Right lobe of liver (tissue), 4 donors: ENCODE data around the gene POT1.
A peak's percentile ranks its signal among the peaks of the same experiment; 100 is the strongest.

ENCODE experiments used
- CTCF ChIP-seq, 4 donors: fragments of 200-600 bp in 3 of 4; fragments of 450-650 bp in 1 of 4; IDR thresholded peaks; one replicate each; pipeline versions ENCODE4 v1.5.1 to v1.8.0; 2016 to 2022; ENCODE audit warnings: antibody characterized with exemption in 4 of 4, mild to moderate bottlenecking in 2 of 4
- POLR2A ChIP-seq: fragments of 450-650 bp; IDR thresholded peaks from one replicate; pipeline ENCODE4 v1.6.1; 2017; ENCODE audit warnings: antibody characterized with exemption, mild to moderate bottlenecking
- donor health status: DM: no; HTN: no; CAD: no.
- donor health status: DM: no; HTN: no; CAD: no.
- donor health status: DM: no; HTN: yes; CAD: no.

DNA sequence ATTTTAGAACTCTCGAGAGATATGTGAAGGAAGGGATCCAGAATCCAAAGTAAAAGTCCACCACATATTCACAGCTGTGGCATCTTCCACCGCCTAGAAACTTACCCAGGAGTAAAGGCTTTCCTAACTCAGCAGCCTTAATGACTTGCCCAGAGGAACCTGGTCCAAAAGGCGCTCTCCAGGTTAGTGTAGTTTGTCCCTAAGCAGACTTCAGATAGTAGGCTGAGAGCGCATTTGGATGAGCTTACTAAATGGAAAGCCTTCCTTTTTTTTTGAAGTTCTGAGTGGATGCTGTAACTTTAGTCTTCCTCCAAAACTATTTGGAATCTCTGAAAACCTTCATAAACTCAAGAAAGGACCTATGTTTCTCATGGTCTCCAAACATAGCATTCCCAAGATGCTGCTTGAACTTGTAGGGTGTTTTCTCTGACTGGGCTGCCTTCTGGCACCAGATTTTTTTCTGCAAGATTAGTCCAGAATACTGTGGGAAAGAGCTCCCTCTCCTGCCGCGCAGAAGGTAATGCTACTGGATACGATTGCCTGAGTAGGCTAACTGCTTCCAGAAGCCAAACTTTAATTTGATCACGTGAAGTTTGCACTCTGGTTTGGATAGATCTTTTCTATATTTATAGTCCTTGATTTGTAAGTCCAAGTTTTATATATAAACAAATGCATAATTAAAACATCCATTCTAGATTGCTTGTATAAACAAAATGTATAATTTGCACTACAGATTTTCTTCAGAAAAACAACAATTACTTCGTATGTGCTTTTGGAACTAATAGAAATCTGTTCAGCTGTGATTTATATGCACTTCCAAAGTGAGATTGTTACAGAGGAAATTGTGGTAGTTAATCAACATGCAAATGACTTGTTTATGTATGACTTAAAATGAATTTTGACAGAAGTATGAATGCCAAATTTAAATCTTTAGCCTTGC lies 144.5 kb downstream of the POT1 start:
- peak; percentile 74 to 86 (median 82) for TF ChIP-seq CTCF (IDR thresholded peaks at IDR 0.05)
- TF ChIP-seq POLR2A, result no peak
